HG02938 (cell line): Measurements from ENCODE around the gene SCN3A.

Source experiments
- ATAC-seq: cut with Tn5 transposase; IDR thresholded peaks from one replicate; pipeline ENCODE4 v1.9.1; 2021; ENCODE audit warnings: mild to moderate bottlenecking, moderate library complexity; ENCODE audit not compliant: unreplicated experiment

The SCN3A gene

GRCh38 chr2:165060411-165060810 is 143.4 kb downstream of the SCN3A start:
- no peak for ATAC-seq

- ATAC-seq, result no peak
These were observed 145.2 kb downstream of the SCN3A start for GRCh38 chr2:165058476-165059265.

GRCh38 chr2:165057931-165058330 is 145.9 kb downstream of the SCN3A start:
- no peak for ATAC-seq

GRCh38 chr2:165057308-165057707 is 146.5 kb downstream of the SCN3A start:
- ATAC-seq, result no peak

- ATAC-seq, result no peak
These were observed 147.3 kb downstream of the SCN3A start for GRCh38 chr2:165056564-165056963.

- no peak for ATAC-seq
These were observed 148.6 kb downstream of the SCN3A start for GRCh38 chr2:165055082-165055851.

GRCh38 chr2:165054652-165055051 is 149.2 kb downstream of the SCN3A start:
- ATAC-seq, result no peak

GRCh38 chr2:165044505-165045303 is 159.1 kb downstream of the SCN3A start:
- no peak for ATAC-seq
